Fibroblast of skin of left quadriceps (primary cell): Measurements from ENCODE around the gene CASP14.
A peak's percentile ranks its signal among the peaks of the same experiment; 100 is the strongest.
"Not testable (repeated sequence)": the region's sequence is repeated elsewhere in the genome, so short reads cannot be mapped to it uniquely, and the experiment has no call there.

ENCODE experiments used
- DNase-seq, 2 experiments: peaks; one replicate each; pipeline ENCODE4 v3.0.0-alpha.2; 2013; ENCODE audit warnings: low read depth in 2 of 2

The CASP14 gene

GRCh38 chr19:15072930-15073647 is 23.8 kb downstream of the CASP14 start:
- DNase-seq: no peak

DNA sequence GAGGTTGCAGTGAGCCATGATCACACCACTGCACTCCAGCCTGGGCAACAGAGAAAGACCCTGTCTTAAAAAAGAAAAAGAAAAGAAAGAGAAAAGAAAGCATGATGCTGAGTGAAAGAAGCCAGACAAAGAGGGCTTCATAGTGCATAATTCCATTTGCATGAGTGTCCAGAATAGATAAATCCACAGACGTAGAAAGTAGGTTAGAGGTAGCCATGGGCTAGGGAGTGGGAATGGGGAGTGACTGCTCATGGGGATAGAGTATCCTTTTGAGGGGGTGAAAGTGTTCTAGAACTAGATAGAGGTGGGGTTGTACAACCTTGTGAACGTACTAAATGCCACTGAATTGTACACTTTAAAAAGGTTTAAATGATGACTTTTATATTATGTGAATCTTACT is 25.1 kb downstream of the CASP14 start:
- no peak for DNase-seq

- DNase-seq: no peak
These were observed 26.5 kb downstream of the CASP14 start for GRCh38 chr19:15075806-15076205.

DNA sequence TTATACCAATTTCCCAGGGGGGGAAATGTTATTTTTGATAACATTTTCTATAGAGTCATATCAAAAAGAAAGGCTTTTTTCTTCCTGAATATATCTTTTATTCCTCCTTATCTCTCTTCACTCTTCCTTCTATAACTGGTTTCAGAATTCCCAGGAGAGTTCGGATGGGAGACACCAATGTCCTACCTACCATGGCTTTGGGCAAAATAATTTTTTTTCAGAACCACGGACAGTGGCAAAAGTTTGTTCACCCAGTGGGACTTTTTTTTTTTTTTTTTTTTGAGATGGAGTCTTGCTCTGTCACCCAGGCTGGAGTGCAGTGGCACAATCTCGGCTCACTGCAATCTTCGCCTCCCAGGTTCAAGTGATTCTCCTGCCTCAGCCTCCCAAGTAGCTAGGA is 30.7 kb downstream of the CASP14 start:
- DNase-seq: not testable (repeated sequence)

GRCh38 chr19:15081911-15082310 is 32.6 kb downstream of the CASP14 start, which contains the start of gene OR1I1:
OR1I1 (plus strand) TSS chr19:15082211; CDS start chr19:15087066, 4,855 bp downstream.
- DNase-seq: no peak

- no peak for DNase-seq
These were observed 37.9 kb downstream of the CASP14 start for GRCh38 chr19:15087182-15087581.

DNA sequence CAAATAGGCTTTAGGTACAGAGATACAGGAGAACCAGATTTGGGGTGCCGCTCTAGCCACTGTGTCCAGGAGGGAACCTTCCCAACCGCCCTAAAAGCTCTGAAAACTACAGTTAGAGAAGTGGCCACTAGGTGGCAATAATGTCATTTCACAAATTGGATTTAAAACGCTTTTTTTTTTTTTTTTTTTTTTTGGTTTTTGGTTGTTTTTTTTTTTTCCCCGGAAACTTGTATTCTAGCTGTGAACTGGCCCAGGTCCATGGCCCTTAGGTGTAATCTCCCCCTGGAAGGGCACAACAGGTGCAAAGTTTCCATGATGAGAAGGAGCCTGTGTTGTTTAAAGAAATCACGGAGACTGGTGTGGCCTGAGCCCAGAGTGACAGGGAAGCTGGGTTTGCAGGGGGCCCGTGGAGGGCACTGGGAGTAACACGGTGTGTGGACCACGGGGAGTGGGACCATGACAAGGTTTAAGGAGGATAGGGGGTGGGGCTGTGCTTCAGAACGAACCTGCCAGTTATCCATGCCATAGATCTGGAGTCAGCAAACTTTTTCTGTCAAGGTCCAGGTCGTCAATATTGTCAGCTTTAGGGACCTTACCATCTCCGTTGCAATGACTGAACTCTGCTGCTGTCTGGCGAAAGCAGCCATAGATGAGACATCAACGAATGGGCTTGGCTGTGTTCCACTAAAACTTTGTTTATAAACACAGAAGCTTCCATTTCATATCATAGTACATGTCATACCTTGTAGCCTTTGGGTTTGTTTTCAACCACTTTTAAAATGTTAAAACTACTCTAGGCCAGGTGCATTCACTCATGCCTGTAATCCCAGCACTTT is 42.9 kb downstream of the CASP14 start:
- DNase-seq: peak; percentile 44 to 49

GRCh38 chr19:15093001-15093400 is 43.7 kb downstream of the CASP14 start:
- no peak for DNase-seq

- DNase-seq: no peak
These were observed 46.9 kb downstream of the CASP14 start for GRCh38 chr19:15096223-15096622.

- DNase-seq: not testable (repeated sequence)
These were observed 48.7 kb downstream of the CASP14 start for GRCh38 chr19:15097980-15098379.

DNA sequence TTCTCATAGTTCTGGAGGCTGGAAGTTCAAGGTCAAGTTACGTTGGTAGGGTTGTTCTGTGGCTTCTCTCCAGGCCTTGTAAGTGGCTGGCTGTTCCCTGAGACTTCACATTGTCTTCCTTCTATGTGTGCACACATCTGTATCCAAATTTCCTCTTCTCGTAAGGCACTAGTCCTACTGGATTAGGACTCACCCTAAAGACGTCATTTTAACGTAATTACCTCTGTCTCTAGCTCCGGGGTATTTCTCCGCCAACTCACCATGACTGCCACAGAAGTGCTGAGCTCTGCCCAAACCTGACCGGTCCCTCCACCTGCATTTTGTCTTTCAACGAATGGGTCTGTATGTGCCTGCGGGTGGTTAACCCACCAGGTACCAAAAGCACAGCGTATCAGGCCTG is 49.2 kb downstream of the CASP14 start:
- no peak for DNase-seq

DNA sequence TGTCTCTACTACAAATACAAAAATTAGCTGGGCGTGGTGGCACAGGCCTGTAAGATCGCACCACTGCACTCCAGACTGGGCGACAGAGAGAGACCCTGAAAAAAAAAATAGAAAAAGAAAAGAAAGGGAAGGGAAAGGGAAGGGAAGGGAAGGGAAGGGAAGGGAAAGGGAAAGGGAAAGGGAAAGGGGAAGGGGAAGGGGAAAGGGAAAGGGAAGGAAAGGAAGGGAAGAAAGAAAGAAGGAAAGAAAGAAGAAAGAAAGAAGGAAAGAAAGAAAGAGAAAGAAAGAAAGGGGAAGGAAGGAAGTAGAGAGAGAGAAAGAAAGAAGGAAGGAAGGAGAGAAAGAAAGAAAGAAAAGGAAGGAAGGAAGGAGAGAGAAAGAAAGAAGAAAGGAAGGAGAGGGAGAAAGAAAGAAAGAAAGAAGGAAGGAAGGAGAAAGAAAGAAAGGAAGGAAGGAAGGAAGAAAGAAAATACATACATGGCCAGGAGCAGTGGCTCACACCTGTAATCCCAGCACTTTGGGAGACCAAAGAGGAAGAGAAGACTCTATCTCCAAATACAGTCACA is 49.8 kb downstream of the CASP14 start:
- DNase-seq: no peak

- DNase-seq: no peak
These were observed 52.3 kb downstream of the CASP14 start for GRCh38 chr19:15101479-15102082.

DNA sequence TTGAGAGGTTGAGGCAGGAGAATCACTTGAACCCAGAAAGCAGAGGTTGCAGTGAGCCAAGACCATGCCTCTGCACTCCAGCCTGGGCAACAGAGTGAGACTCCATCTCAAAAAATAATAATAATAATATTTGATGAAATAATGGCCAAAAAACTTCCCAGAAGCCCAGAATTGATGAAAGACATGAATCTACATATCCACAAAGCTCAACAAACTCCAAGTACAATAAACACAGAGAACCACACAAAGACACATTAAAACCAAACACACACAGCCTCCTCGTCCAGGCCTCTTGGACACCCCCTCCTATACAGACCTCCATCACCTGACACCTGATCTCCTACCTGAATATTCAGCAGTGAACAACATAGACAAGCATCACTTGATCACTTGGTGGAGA is 54.7 kb downstream of the CASP14 start:
- DNase-seq: no peak

GRCh38 chr19:15104411-15104810 is 55.1 kb downstream of the CASP14 start:
- no peak for DNase-seq

- no peak for DNase-seq
These were observed 55.8 kb downstream of the CASP14 start for GRCh38 chr19:15105044-15105443.

GRCh38 chr19:15107061-15108010 is 58.1 kb downstream of the CASP14 start, which contains the start of gene SYDE1:
SYDE1 (plus strand) TSS chr19:15107401; CDS start chr19:15107434, 33 bp downstream.
- DNase-seq: peak; percentile 71
